ENCODE measurements around the gene MIP.
"Not testable (repeated sequence)": the region's sequence is repeated elsewhere in the genome, so short reads cannot be mapped to it uniquely, and the experiment has no call there.

Gene MIP

GRCh38 chr12:56462565-56462964, 8.1 kb upstream of the MIP start:
- no peak for DNase-seq

GRCh38 chr12:56461235-56462159, 7.0 kb upstream of the MIP start:
- DNase-seq, result no peak

GRCh38 chr12:56457817-56458216, 3.4 kb upstream of the MIP start:
- DNase-seq, result no peak

DNA sequence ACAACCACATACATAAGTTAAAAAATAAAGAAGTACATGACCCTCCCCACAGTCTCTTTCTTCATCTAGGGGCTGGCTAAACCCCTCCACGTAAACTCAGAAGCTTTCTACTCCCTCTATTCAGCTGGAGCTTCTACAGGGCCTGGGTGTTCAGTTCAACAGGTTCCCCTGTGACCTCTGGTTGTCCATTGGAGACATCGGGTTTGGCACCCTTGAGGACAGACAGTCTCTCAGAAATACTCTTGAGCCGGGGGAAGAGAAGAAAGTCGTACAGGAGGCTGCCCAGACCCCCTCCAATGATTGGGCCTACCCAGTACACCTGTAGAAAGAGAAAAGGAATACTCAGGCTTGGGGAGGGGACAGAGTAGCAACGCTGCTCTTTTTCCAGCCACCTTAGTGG, 3.3 kb downstream of the MIP start:
- no peak for DNase-seq

DNA sequence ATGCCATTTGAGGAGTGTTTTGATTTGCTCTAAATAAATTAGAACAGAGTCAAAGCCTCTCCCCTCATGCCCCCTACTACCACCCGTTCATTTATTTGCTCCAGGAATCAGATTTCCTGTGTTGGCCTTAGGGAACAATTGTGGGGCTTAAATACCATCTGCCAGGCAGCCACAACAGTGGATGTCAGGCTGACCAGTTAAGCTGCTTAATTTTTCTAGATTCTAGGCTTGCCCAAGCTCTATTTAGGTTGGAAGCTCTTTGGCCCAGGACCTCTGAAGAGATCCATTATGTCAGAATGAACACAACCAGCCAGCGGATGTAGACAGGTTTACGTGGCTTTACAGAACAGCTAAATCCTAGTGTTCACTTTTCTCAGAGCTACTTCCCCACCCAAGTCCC, 4.2 kb downstream of the MIP start:
- DNase-seq, result no peak

DNA sequence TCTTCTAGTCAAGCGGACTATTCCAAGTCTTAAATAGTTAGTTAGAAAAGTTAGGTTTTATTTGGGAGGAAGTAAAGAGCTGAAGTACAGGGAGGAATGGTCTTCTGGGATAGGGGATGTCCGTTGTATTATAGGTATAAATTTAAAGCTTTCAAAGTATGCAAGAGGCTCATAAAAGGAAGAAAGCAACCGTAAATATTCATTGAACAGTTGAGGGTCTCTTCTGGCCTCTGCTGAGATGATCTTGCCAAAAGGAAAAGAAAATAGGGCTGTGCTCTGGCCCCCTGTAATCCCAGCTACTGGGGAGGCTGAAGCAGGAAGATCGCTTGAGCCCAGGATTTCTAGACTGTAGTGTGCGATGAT, 4.9 kb downstream of the MIP start:
- DNase-seq, result no peak

DNA sequence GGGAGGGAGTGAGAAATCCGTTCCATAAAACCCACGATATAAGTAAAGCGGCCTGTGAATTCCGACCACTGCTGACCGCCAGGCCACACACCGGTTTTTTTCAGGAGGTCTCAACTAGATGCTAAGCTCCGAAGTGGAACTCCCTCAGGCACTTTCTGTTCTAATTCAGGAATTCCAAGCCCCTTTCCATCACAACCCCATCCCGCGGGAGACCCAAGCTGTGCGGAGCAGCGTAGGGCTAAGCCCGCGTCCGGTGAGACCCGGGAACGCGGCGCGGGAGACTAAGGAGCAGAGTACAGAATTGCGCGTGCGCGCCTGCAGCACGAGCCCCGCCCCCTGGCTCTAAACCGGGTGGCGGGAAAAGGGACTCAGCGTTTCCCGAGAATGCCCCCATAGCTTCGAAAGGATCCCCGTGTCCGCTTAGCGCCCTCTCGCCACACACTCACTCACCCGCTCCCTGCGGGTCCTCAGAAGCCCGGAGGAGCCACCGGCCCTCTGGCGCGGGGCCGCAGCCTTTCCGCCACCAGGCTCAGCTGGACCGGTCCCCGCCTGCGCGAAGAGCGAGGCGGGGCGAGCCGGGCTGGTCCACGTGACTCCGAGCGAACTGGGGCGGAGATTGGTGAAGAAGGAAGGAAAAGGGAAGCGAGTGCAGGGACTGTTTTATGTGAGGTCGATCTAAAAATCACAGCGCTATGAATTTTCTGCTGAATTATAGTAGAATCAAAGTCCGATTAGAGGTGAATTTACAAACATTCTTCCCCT, 5.4 kb downstream of the MIP start, which contains the start of gene TIMELESS:
TIMELESS (minus strand) TSS at position 567 of the 762 bp plus-strand sequence. CDS start 15,256 bp downstream, outside the sequence.
- peak; percentile 89 for DNase-seq

GRCh38 chr12:56443208-56443607, 11.2 kb downstream of the MIP start:
- DNase-seq, result not testable (repeated sequence)

GRCh38 chr12:56437430-56438176, 16.9 kb downstream of the MIP start:
- DNase-seq, result no peak

- no peak for DNase-seq
Observed at GRCh38 chr12:56434828-56435227, 19.6 kb downstream of the MIP start.

DNA sequence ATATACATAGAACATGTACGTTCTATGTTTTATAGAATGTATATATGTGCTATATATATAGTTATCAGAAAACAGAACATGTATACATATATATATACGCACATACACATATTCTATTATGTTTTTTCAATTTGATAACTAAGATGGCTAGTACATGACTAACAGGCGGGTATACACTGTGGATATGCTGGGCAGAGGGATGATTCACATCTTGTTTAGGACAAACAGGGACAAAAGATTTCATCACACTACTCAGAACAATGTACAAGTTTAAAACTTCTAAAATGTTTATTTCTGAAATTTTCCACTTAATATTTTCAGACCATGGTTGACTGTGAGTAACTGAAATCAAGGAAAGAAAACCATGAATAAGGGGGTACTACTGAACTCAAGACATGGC, 22.6 kb downstream of the MIP start:
- no peak for DNase-seq

DNA sequence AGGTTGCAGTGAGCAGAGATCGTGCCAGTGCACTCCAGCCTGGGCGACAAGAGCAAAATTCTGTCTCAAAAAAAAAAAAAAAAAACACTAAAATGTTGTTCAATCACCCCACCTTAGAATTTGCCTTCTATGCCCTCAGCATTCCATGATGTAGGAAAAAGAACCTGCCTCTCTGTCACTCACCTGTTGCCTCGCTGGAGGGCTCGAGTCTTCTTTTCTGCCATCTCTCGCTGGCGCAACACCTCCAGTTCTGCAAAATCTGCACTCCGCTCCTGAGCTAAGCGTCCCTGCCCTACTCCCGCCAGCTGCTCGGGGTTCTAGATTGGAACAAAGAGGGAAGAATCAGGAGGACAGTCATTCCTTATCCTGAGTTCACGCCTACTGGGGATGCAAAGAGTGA, 23.2 kb downstream of the MIP start:
- no peak for DNase-seq

DNA sequence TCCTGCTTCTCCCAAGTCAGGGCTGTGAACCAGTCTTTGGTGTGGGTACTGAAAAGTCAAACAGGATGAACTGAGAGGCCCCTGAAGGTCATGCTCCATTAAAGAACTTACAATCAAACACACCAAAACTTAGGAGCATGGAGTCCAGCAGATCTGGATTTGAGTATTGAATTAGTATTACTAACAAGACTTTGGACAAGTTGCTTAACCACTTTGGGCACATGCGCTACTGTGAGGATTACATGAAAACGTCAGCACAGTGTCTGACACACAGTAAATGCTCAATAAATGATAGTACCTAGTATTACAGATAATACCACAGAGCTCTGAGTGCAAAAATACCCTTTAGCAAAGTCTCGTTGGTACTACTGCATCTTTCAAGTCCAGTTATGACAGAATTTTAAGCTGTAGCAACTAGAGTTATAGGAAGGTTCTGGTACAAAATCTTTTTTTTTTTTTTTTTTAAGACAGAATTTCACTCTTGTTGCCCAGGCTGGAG, 28.5 kb downstream of the MIP start:
- DNase-seq, result no peak

GRCh38 chr12:56425193-56425592, 29.3 kb downstream of the MIP start:
- DNase-seq, result no peak

GRCh38 chr12:56420411-56420810, 34.0 kb downstream of the MIP start:
- no peak for DNase-seq

DNA sequence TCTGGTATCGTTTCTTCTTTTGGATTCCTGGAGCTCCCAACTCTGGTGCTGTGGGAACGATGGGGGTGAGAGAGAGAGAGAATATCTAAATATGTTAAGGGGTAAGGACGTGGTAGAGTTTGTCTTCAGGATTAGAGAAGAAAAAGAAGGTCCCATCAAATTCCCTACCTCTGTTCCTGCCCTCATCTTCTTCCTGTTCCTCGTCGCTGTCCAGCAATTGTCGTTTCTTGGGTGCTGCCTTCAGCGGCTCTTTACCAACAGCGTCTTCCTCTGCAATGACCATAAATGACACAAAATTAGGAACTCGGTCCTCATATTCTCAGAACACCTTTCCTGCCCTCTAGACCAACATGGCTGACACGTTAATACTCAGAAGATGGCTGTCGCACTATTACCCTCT, 36.7 kb downstream of the MIP start:
- no peak for DNase-seq

DNA sequence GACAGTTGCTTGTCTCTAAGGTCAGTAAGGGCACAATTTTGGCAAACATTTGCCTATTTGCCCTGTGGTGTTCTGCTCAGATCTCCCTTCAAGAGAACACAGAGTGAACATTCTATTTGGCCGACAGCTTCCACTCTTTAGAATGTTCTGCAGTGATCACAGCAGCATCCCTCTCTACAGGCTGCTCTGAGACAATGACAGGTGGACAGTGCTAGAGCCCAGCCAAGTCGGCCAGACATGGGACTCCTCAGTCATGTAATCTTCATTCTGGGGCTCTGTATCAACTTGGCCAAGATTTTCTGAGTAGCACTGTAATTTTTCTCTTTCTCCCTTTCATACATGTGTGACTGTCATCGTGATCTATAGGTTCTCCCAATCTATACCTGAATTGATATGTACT, 40.1 kb downstream of the MIP start:
- no peak for DNase-seq

GRCh38 chr12:56413392-56413791, 41.1 kb downstream of the MIP start:
- no peak for DNase-seq

- no peak for DNase-seq
Observed at GRCh38 chr12:56411781-56412639, 42.4 kb downstream of the MIP start.

- DNase-seq, result no peak
Observed at GRCh38 chr12:56410768-56411167, 43.7 kb downstream of the MIP start.

- no peak for DNase-seq
Observed at GRCh38 chr12:56408799-56409417, 45.5 kb downstream of the MIP start.

DNA sequence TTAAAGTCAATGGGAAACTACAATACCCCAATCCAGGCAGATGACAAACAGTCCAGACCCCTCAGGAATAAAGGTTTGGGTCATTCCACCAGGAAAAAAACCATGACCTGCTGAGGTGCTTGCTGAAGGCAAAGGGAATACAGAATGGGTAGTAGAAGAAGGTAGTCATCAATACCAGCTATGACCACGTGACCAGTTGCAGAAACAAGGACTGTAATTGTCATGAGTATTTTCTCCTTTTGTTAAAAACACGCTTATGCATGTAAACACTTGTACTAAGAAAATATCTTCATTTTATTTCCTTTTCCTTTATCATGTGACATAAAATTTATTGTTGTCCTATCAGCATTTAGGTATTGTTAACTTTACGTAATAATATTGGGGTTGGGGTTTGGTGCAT, 50.2 kb downstream of the MIP start:
- not testable (repeated sequence) for DNase-seq
